Neural cell (in vitro differentiated cells): ENCODE measurements around the gene OSBPL2. TPM values are rescaled to one million over a fixed set of nuclear protein-coding genes. Genes with fewer than 3 reads are reported as not detected.

Experiments used
- H2AFZ ChIP-seq: fragments of 200-600, 300-800 bp; sonication (generic), shearing (Covaris generic); 2 replicates; pipeline ENCODE4 v1.6.0; 2014; ENCODE audit warnings: low read depth, mild to moderate bottlenecking, antibody characterized with exemption, low read length, moderate library complexity
- H3F3A ChIP-seq: fragments of 200-600 bp; shearing (Covaris generic); 2 replicates; pipeline ENCODE4 v1.6.1; 2016; ENCODE audit warnings: mild to moderate bottlenecking, moderate library complexity, mixed read lengths, antibody characterized with exemption, low read length; ENCODE audit not compliant: insufficient read depth, poor library complexity, severe bottlenecking
- H3K27ac ChIP-seq: fragments of 200-600, 300-800 bp; sonication (generic), shearing (Covaris generic); 2 replicates; pipeline ENCODE4 v1.5.1; 2014; ENCODE audit warnings: mild to moderate bottlenecking, low read length, moderate library complexity
- H3K27me3 ChIP-seq: fragments of 300-800, 200-600 bp; sonication (generic), shearing (Covaris generic); 2 replicates; pipeline ENCODE4 v1.6.0; 2014; ENCODE audit warnings: mild to moderate bottlenecking, low read depth, low read length, moderate library complexity; ENCODE audit not compliant: insufficient read depth
- H3K36me3 ChIP-seq: fragments of 300-800, 200-600 bp; sonication (generic), shearing (Covaris generic); 2 replicates; pipeline ENCODE4 v1.5.1; 2014; ENCODE audit warnings: mild to moderate bottlenecking, antibody characterized with exemption, low read length, moderate library complexity; ENCODE audit not compliant: insufficient read depth
- H3K4me2 ChIP-seq: fragments of 300-800, 200-600 bp; sonication (generic), shearing (Covaris generic); 2 replicates; pipeline ENCODE4 v1.6.0; 2014; ENCODE audit warnings: mild to moderate bottlenecking, low read length
- H3K4me3 ChIP-seq: fragments of 300-800, 200-600 bp; sonication (generic), shearing (Covaris generic); 2 replicates; pipeline ENCODE4 v1.5.1; 2014; ENCODE audit warnings: mild to moderate bottlenecking, low read length, moderate library complexity
- H3K79me2 ChIP-seq: fragments of 200-600 bp; shearing (Covaris generic); replicated peaks from 2 replicates; pipeline ENCODE4 v1.6.0; 2014; ENCODE audit warnings: mild to moderate bottlenecking, low read length, moderate library complexity; ENCODE audit not compliant: insufficient read depth
- H3K9ac ChIP-seq: fragments of 300-800, 200-600 bp; sonication (generic), shearing (Covaris generic); 2 replicates; pipeline ENCODE4 v1.6.1; 2016; ENCODE audit warnings: mild to moderate bottlenecking, low read length, mixed read lengths
- H3K9me2 ChIP-seq: fragments of 200-600 bp; shearing (Covaris generic); 2 replicates; pipeline ENCODE4 v1.6.1; 2016; ENCODE audit warnings: mild to moderate bottlenecking, low read length, mixed read lengths; ENCODE audit not compliant: insufficient read depth
- H3K9me3 ChIP-seq: fragments of 200-600, 300-800 bp; sonication (generic), shearing (Covaris generic); 2 replicates; pipeline ENCODE4 v1.6.1; 2016; ENCODE audit warnings: mild to moderate bottlenecking, mixed run types, low read length, moderate library complexity, mixed read lengths
- H4K20me1 ChIP-seq: fragments of 200-600 bp; shearing (Covaris generic); 2 replicates; pipeline ENCODE4 v1.6.1; 2016; ENCODE audit warnings: mild to moderate bottlenecking, mixed run types; ENCODE audit not compliant: insufficient read depth
- CTCF ChIP-seq: fragments of 450-650 bp; IDR thresholded peaks from 2 replicates; pipeline ENCODE4 v1.5.1; 2014; ENCODE audit warnings: antibody characterized with exemption, mild to moderate bottlenecking, moderate library complexity; ENCODE audit not compliant: poor library complexity, severe bottlenecking
- EP300 ChIP-seq: fragments of 450-650 bp; conservative IDR thresholded peaks from 2 replicates; pipeline ENCODE4 v1.6.1; 2014; ENCODE audit warnings: antibody characterized with exemption, mild to moderate bottlenecking, moderate library complexity; ENCODE audit not compliant: poor library complexity, severe bottlenecking
- EZH2 ChIP-seq: fragments of 200-600, 300-800 bp; shearing (Covaris generic), sonication (generic); IDR thresholded peaks from 2 replicates; pipeline ENCODE4 v1.6.1; 2014; ENCODE audit warnings: antibody characterized with exemption, low read length, borderline replicate concordance, mild to moderate bottlenecking; ENCODE audit not compliant: insufficient read depth, poor library complexity, severe bottlenecking
- MXI1 ChIP-seq: fragments of 450-650 bp; conservative IDR thresholded peaks from 2 replicates; pipeline ENCODE4 v1.6.1; 2014; ENCODE audit warnings: antibody characterized with exemption, mild to moderate bottlenecking; ENCODE audit not compliant: poor library complexity, severe bottlenecking
- POLR2AphosphoS5 ChIP-seq: IDR thresholded peaks from 2 replicates; pipeline ENCODE4 v1.6.1; 2012
- RAD21 ChIP-seq: fragments of 450-650 bp; conservative IDR thresholded peaks from 2 replicates; pipeline ENCODE4 v1.6.1; 2014; ENCODE audit warnings: antibody characterized with exemption, mild to moderate bottlenecking, moderate library complexity
- SMC3 ChIP-seq: fragments of 450-650 bp; conservative IDR thresholded peaks from 2 replicates; pipeline ENCODE4 v1.6.1; 2014; ENCODE audit warnings: antibody characterized with exemption, mild to moderate bottlenecking, moderate library complexity; ENCODE audit not compliant: poor library complexity
- TAF1 ChIP-seq: IDR thresholded peaks from 2 replicates; pipeline ENCODE4 v1.6.1; 2012; ENCODE audit warnings: low read depth
- polyA plus RNA-seq: library from polyadenylated mRNA; depleted of rRNA; stranded (reverse); fragments of >200 nt; gene quantifications from 2 replicates; pipeline ENCODE4 v1.2.3, GENCODE V29; 2014
- TF ChIP-seq, protein P1 (sequence below): IDR thresholded peaks from 2 replicates; pipeline ENCODE4 v1.6.1; 2012; ENCODE audit warnings: borderline replicate concordance

Gene OSBPL2
- polyA plus RNA-seq, 1 donor from 2014 or later: 41.5 TPM

DNA sequence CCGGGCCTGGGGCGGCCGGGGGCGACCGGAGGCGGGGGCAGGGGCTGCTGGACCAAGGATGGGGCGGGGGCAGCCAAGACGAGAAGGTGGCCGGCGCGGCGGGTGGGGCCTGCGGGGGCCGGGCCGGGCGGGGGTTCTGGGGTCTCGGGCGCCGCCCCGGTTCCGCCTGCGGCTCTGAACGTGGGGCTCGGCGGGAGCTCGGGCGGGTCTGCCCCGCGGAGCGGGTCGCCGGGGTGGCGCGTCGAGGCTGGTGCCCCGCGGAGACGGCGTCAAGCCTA lies 64.7 kb downstream of the OSBPL2 start:
- peaks cover 14% of the 10 kb centered on the region for H3K79me2 ChIP-seq
- peaks cover 9% of the 10 kb centered on the region for H4K20me1 ChIP-seq
- H3K4me2 ChIP-seq: no peak overlapping the region
- no peaks in the 10 kb centered on the region for H3K9me2 ChIP-seq
- H3K9me3 ChIP-seq: no peaks in the 10 kb centered on the region
- H2AFZ ChIP-seq: no peak overlapping the region
- H3F3A ChIP-seq: no peaks in the 10 kb centered on the region
- TF ChIP-seq TAF1 (no peak), RAD21 (no peak), CTCF (no peak), MXI1 (no peak), POLR2AphosphoS5 (no peak), EP300 (no peak), EZH2 (no peak), SMC3 (no peak)
- TF ChIP-seq, protein P1, sequence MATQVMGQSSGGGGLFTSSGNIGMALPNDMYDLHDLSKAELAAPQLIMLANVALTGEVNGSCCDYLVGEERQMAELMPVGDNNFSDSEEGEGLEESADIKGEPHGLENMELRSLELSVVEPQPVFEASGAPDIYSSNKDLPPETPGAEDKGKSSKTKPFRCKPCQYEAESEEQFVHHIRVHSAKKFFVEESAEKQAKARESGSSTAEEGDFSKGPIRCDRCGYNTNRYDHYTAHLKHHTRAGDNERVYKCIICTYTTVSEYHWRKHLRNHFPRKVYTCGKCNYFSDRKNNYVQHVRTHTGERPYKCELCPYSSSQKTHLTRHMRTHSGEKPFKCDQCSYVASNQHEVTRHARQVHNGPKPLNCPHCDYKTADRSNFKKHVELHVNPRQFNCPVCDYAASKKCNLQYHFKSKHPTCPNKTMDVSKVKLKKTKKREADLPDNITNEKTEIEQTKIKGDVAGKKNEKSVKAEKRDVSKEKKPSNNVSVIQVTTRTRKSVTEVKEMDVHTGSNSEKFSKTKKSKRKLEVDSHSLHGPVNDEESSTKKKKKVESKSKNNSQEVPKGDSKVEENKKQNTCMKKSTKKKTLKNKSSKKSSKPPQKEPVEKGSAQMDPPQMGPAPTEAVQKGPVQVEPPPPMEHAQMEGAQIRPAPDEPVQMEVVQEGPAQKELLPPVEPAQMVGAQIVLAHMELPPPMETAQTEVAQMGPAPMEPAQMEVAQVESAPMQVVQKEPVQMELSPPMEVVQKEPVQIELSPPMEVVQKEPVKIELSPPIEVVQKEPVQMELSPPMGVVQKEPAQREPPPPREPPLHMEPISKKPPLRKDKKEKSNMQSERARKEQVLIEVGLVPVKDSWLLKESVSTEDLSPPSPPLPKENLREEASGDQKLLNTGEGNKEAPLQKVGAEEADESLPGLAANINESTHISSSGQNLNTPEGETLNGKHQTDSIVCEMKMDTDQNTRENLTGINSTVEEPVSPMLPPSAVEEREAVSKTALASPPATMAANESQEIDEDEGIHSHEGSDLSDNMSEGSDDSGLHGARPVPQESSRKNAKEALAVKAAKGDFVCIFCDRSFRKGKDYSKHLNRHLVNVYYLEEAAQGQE: no peak
- no peak overlapping the region for H3K27ac ChIP-seq
- H3K4me3 ChIP-seq: peak overlapping the region; percentile 93
- H3K36me3 ChIP-seq: no peaks in the 10 kb centered on the region
- H3K9ac ChIP-seq: peak overlapping the region; percentile 66
- no peaks in the 10 kb centered on the region for H3K27me3 ChIP-seq

GRCh38 chr20:62303340-62304226 lies 65.3 kb downstream of the OSBPL2 start:
- Histone ChIP-seq H3K9me3 (no peaks in the 10 kb centered on the region), H3K79me2 (peaks cover 14% of the 10 kb centered on the region), H3K27ac (no peak overlapping the region), H3K27me3 (no peaks in the 10 kb centered on the region), H3K36me3 (no peaks in the 10 kb centered on the region), H2AFZ (no peak overlapping the region), H3F3A (no peaks in the 10 kb centered on the region), H3K9ac (peak overlapping the region; percentile 66), H3K9me2 (no peaks in the 10 kb centered on the region), H4K20me1 (peaks cover 9% of the 10 kb centered on the region), H3K4me2 (peak overlapping the region; percentile 82), H3K4me3 (peak overlapping the region; percentile 93)
- TF ChIP-seq EP300 (no peak), EZH2 (no peak), SMC3 (no peak), POLR2AphosphoS5 (no peak), RAD21 (no peak), MXI1 (no peak), CTCF (no peak), TAF1 (no peak)
- TF ChIP-seq, protein P1: no peak
